ENCODE results near the gene LRTM2. TPM values are rescaled to one million over a fixed set of nuclear protein-coding genes. Genes with fewer than 3 reads are reported as not detected.
A peak's percentile ranks its signal among the peaks of the same experiment; 100 is the strongest.

LRTM2 gene
- total RNA-seq, 1 donor from 2014 or later = not detected

DNA sequence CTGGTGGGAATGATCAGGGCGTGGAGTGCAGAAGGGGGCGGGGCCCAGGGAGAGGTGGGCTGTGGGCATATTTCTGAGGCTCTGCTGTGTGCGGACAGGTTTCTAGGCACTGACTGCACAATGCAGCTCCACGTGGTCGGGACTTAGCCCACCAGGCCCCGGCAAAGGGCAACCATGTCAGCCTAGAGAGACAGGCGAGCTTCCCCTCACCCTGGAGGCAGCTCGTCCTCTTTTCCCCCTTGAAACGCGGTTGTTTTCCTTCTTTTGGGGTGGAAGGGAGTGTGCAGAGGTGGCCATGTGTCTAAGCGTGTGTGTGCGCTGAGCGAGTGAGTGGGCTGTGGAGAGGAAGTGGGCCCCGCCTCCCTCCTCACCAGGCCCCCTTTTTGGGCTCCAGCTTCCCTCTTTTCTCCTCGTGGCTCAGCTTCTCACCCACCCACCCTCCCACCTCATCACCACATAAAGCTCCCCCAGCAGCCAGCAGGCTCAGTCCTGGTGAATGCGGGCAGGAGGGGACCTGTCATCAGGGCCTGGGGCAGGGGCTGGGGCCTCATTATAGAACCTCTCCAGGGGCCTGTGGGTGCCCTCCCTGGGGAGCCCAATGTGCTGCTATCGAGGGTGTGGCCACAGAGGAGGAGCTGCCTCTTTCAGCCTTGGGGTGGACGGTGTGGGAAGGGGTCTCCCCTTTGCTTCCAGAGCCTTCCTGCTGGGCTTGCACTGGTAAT lies 22.0 kb downstream of the LRTM2 start:
- DNase-seq (ENCODE audit: low read depth in 2 of 2) = no peak

DNA sequence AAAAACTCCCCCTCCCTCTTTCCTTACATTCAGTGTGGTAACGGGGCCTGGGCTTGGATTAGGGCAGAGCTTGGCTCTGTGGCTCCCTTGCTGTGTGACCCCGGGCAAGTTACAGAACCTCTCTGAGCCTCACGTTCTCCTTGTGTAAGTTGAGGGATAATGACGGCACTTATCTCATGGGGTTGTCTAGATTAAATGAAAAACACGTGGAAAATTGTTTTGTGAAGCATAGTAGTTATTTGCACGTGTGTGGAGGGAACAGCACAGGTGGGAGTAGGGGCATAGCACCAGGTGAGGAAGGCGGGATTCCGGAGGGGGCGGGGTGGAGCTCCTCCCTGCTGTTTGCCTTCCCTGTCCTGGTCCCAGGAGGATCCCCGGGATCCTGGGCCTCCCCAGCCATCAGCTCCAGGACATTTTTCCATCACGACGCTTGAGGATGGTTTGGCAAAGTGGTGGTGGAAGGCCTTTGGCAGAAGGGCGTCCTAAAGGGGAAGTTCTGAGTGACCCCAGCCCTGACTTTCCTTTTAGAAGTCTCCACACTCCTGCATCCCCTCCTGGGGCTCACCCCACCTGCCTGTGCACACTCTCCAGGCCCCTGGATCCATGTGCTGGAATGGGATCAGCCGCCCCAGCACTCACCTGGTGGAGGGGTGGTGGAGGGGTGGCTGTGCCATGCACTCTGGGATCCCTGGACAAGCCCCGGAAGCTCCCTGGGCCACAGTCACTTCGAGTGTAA lies 22.7 kb downstream of the LRTM2 start:
- no peak for DNase-seq (ENCODE audit: low read depth in 2 of 2)

DNA sequence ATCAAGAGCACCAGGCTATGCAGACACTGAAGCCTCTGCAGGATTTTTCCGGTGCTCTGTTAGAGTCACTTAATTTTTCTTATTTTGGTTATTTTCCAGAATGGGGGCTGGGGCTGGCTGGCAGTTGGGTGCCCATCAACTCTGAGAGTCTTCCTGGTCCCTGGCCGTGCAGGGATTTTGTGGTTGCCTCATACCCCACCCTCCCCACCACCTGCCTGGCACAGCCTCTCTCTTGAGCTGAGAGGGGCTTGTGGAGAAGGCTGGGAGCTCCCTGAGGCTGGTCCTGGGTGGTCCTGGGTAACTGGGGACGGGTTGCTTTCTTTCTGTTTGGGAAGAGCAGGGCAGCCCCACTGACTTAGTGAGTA lies 23.3 kb downstream of the LRTM2 start:
- no peak for DNase-seq (ENCODE audit: low read depth in 2 of 2)

DNA sequence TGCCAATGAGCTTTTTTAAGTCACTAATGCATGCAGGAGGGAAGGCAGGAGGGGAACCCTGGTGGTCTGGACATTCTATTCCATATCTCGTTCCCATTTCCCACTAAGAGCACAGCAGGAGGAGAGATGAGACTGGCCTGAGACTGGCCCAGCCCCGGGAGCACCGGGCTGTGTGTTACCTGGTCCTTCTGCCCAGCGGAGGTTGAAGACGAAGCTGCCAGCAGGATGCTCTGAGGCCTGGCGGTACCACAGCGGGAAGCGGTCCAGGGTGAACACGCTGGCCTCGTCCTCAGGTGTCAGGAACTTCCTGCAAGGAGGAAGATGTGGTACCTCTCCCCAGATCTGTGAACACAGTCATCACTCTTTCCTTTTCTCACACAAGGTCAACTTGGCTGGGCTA lies 23.9 kb downstream of the LRTM2 start:
- DNase-seq (ENCODE audit: low read depth in 2 of 2) = no peak

DNA sequence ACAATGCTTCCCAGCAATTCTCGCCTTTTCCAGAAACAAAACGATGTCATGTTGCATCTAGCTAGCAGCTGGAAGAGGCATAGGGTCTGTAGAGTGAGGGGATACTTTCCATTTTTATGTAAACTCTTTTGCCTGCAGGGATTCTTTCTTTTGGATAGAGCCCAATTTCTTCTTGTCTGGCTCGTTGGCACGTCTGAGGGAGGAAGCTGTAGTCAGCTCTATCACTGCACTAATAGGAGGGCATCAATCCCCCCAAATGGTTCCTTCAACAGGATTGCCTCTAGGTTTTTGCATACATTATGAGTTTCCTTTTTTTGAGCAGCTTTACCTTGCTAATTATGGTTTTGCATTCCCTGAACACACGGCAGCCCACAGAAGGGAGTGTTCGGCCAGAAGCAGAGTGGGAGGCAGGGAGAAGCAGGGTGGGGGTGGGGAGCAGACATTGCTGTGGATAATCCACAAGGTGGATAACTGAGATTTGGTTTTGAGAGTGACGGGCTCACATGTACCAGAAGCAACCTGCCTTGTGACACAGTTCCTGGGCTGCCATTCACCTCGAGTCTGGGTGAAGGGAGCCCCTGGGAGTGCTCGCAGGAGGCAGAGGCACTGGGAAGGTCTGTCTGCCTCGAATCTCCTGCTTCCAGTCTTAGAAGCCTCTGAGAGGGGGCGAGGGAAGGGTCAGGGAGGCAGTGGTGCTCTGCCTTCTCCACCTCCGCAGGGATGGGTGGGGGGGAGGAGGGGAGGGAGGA lies 24.5 kb downstream of the LRTM2 start:
- DNase-seq (ENCODE audit: low read depth in 2 of 2) = no peak

DNA sequence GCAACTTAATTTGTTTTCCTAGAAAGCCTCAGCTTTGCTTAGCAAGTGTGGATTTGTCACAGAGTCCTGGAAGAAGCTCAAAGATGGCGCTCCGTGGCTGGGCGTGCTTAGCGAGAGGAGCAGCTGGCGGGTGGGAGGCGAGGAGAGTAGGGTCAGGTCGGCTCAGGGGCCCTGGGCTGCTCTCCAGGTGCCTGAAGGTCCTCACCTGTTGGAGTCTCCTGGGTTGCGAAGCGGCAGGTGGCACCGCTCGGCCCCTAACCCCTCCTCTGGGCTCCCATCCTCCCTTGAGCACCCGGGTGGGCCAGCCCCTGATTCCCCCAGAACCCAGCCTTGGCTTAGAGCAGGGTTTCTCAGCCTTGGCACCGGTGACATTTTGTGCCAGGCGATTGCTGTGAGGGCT lies 25.1 kb downstream of the LRTM2 start:
- DNase-seq (ENCODE audit: low read depth in 2 of 2) = no peak

DNA sequence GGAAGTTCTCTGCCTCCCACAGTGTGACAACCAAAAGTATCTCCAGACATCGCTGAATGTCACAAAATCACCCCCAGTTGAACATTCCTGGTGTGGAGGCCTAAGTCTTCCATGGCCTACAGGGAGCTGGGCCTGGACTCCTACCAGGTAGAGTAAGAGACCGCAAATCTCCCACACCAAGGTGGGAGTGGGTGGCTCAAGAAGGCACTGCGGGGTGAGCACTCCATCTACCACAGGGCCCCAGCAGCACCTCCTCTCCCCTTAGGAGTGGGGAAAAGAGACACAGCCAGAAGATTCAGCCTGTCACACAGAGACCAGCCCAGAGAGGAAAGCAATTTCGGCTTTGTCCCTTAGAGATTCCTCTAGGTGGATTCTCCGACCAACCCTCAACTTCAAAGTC lies 25.5 kb downstream of the LRTM2 start:
- no peak for DNase-seq (ENCODE audit: low read depth in 2 of 2)

DNA sequence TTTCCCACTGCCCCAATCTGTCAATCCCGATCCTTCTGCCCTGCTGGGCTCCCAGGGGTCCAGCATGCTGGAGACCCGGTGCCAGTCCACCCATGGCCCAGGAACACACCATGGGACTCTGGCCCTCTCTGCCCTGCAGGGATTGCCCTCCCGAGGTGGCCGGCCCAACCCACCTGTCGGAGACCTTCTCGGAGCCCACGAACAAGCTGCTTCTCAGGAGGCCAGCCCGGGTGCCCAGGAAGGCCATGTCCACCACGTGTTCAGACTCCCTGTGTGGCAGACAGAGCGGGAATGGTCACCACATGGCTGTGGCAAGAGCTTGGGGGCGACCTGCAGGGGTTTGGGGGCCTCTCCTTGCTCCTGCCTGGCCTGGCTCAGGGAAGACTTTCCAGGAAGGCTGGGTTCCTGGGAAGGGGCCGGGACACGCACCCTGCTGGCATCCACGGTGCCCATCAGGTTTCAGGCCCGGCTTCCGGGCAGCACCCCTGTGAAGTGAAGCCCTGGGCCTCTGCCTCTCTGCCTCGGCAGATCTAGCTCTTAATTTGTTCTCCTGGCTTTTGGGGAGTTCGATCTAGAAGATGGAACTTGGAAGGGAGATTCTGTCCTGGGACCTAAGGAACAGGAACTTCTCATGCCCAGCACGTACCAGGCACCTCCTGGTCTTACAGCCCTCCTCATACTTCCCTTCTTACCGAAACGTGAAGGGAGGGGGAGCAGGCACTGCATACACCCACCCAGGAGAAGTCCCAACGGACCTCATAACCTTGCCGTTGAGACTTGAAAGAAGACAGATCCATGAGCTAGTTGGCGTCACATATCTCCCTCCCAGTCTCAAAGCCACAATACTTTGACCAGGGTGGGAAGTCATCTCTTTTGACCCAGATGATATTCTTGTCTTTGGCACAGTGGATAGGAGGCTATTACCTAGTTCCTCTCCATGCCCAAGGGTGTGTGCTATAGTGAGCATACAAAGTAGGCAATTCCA lies 26.3 kb downstream of the LRTM2 start:
- no peak for DNase-seq (ENCODE audit: low read depth in 2 of 2)

DNA sequence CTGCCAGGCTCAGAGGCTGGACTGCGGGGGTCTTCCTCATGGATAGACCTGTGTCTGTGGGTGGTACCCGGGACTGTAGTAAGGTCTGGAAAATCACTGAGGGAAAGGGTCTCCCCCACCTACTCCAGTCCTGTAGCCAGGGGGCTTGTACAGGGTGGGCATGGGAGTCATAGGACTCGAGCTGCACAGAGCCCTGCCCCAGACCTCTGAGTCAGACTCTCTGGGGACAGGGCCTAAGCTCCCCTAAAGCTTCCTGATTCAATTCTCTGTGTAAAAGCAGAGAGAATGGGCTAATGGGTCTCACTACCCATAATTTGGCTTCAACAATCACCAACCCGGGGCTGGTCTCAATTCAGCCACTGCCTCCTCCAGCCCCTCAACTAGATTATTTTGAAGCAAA lies 27.0 kb downstream of the LRTM2 start:
- no peak for DNase-seq (ENCODE audit: low read depth in 2 of 2)

DNA sequence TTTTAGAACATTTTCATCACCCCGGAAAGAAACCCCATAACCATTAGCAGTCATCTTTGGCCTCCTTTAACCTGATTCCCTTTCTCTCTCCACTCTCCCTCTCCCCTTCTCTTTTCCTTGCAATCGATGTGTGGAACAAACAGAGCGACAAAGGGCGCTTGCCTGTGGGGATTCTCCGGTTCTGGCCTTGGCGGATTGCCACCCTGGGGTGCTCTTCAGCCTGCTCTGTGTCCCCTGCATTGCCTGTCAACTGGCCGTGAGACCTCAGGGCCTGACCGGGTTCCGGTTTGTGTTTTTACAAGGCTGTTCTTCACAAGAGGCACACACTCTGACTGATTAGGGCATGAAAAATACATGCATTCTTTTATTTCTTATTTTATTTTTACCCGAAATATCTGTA lies 27.8 kb downstream of the LRTM2 start:
- peak in 1 of 2 donors; percentile 5 for DNase-seq (ENCODE audit: low read depth in 2 of 2)

DNA sequence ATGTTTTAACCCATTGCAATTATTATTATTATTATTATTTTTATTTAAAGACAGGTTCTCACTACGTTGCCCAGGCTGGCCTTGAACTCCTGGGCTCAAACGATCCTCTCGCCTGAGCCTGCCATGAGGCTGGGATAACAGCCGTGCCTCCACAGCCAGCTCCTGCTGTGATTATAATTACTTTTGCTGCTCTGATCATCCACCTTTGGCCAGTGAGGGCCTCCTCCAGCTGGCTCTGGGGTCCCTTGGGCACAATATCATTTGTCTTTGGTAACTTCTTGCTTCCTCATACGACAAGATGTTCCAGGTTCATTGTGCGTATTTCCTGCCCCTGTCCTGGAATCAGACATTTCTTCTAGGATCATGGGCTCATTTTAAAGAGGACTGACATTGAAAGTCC lies 28.4 kb downstream of the LRTM2 start:
- no peak for DNase-seq (ENCODE audit: low read depth in 2 of 2)

DNA sequence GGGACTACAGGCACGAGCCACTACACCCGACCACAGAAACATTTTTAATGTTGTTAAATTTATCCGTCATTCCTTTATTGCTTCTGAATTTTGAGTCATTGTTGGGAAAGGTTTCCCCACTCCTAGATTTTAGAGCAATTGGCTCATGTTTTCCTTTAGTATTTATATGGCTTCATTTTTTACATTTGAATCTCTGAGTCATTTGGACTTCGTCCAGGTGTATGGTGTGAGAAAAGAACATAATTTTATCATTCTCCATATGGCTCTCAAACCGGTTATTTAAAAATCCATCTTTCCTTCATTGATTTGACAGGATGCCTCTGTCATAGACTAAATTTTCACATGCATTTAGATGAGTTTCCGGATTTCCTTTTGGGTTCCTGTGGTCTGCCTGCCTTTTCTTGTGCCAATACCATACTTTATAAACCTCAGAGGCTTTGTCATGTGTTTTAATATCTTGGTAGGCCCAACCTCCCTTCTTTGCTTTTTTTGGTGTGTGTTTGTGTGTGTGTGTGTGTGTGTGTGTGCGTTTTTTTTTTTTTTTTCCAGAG lies 30.9 kb downstream of the LRTM2 start:
- DNase-seq (ENCODE audit: low read depth in 2 of 2) = peak; percentile 51 to 81

DNA sequence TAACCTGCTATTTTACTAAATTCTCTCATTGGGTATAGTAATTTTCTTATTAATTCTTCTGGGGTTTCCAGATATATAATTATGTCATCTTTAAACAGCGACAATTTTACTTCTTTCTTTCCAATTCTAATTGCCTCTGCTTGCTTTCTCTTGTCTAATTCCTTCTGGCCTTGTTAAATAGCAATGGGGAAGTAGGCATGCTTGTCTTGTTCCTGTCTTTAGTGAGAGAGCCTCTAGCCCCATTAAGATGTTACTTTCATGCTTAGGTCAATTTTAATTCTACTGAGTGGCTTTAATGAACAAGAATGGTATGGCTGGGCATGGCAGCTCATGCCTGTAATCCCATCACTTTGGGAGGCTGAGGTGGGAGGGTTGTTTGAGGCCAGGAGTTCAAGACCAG lies 31.7 kb downstream of the LRTM2 start:
- no peak for DNase-seq (ENCODE audit: low read depth in 2 of 2)

DNA sequence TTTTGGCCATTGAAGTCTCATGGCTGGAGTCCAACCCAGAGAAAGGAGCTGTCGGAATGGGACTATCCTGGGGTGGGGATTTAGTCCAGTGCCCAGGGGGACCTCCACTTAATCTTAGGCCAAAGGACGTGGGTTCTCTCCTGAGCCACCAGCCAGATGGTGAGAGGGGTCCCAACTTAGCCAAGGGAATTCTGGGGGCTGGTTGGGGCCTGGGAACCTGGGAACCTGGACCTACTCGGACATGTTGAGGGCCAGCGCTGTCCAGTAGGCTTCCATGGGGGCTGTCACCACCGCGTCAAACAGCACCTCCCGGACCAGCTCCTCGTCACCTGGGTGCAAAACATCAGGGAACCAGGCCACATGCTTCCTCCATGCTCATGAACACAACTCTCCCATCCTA lies 33.4 kb downstream of the LRTM2 start:
- DNase-seq (ENCODE audit: low read depth in 2 of 2) = no peak

DNA sequence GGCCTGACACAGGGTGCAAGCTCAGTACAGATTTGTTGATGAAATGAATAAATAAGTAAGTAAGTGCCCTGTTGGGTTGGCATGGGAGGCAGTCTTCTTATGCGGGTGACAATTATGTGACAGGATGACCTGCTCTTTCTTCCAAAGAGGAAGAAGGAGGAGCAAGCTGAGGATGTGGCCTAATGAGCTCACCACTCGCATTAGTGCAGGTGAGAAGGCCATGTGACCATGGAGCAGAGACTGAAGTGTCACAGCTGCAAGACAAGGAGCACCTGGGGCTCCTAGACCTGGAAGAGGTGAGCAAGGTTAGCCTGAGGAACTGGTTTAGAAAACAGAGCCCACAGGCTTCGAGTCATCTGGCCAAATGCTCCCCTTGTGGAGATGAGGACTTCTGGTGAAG lies 34.9 kb downstream of the LRTM2 start:
- DNase-seq (ENCODE audit: low read depth in 2 of 2) = no peak

DNA sequence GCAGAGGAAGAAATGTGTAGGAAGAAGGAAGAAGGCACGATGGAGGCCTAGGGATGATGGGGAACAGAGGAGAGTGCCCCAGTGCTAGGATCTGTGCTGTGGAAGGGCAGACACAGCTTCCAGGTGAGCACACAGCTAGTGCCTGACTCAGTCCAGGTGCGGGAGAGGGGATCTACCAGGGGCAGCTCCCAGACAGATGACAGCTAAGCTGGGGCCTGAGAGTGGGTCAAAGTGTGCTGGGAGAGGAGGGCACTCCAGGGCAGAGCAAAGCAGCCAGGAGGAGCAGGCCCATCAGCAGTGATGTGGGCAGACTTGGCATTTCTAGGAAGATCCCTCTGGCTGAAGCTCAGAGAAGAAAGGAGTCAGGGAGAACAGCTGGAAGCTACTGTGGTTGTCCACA lies 36.7 kb downstream of the LRTM2 start:
- DNase-seq (ENCODE audit: low read depth in 2 of 2) = no peak

DNA sequence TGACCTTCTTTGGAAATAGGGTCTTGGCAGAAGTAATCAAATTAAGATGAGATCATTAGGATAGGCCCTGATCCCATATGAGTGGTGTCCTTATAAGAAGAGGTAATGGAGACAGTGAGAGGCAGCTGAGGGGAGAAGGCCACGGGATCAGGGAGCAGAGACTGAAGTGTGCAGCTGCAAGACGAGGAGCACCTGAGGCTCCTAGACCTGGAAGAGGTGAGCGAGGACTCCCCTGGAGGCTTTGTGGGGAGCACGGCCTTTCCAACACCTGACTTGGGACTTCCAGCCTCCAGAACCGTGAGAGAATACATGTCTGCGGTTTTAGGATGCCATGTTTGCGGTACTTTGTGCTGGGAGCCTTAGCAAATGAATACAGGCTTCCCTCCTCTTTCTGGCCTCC lies 37.5 kb downstream of the LRTM2 start:
- no peak for DNase-seq (ENCODE audit: low read depth in 2 of 2)

DNA sequence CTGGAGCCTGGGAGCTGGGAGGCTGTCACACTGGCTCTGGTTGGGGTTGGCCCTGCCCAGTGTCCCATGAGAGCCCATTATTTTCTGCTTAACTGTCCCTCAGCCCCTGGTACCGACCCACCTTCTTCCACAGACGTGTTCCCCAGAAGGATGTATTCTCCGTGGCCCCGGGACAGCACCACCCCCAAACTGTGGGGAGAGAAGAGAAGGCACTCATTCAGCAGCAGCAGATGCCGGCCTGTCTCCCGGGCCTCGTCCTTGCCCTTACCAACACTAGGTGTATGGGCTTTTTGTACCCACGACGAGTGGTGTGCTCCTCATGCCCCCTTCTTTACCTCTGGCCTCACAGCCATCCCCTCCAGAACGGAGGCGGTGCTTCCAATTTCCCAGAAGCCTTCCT lies 38.1 kb downstream of the LRTM2 start:
- no peak for DNase-seq (ENCODE audit: low read depth in 2 of 2)

DNA sequence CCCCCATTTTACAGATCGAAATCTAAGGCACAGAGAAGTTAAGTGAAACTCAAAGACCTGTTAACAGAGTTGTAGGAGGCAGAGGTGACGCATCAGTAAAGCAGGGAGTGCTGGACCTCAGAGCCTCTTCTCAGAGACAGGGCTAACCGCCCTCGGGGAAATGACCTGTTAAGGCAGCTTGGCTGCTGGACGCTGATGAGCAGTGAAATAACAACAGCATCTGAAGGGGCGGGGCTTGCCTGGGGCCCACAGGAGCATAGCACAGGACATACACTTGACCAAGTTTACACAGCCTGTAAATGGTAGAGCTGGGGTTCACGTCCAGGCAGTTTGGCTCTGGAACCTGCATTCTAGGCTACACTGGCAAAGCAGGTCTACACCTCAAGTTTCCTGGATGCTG lies 39.3 kb downstream of the LRTM2 start:
- no peak for DNase-seq (ENCODE audit: low read depth in 2 of 2)

DNA sequence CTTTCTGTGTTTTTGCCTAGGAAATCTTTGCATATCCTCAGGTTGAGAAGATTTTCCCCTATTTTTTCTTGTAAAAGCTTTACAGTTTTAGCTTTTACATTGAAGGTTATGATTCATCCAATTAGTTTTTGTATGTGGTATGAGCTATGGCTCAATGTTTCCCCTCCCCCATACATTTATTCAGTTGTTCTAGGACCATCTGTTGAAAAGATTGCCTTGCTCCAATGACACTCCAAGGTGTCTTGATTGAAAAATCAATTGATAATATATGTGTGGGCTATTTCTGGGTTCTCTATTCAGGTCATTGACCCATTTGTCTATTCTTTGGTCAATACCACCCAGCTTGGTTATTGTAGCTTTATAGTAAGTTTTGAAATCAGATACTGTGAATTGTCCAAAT lies 42.6 kb downstream of the LRTM2 start:
- no peak for DNase-seq (ENCODE audit: low read depth in 2 of 2)

DNA sequence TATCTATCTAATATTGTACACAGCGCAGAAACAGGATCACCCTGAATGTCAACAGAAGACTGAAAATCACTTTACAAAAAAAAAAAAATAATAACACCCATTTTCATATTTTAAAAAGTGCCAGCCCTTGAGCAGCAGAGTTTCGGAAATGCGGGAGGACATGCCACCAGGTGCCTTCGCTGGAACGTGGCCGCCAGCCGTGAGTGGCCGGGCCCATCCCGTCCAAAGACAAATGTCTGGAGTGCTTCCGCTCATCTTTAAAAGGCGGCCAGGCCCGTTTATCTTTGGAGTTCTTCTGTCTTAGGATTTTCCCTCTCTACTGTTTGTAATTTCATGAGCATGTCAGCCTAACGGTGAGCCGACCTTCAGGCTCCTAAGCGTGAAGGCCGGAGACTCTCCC lies 43.5 kb downstream of the LRTM2 start:
- no peak for DNase-seq (ENCODE audit: low read depth in 2 of 2)
